Subcutaneous adipose tissue (tissue), 4 donors: Measurements from ENCODE around the gene MGA. TPM values are rescaled to one million over a fixed set of nuclear protein-coding genes. Genes with fewer than 3 reads are reported as not detected.

Experiments used
- total RNA-seq, 4 donors: library from RNA; depleted of rRNA; stranded (reverse); fragments of >200 nt; gene quantifications; one replicate each; pipeline ENCODE4 v1.1.0, GENCODE V29; 2016
- TF ChIP-seq, protein P1 (sequence below): fragments of 450-650 bp; IDR thresholded peaks from one replicate; pipeline ENCODE4 v1.5.1; 2016; ENCODE audit warnings: low read depth, mild to moderate bottlenecking, control low read depth, antibody characterized with exemption, moderate library complexity

Gene MGA
- total RNA-seq, 4 donors from 2014 or later: 29.1 to 43.4 (median 33.3) TPM

- TF ChIP-seq, protein P1, sequence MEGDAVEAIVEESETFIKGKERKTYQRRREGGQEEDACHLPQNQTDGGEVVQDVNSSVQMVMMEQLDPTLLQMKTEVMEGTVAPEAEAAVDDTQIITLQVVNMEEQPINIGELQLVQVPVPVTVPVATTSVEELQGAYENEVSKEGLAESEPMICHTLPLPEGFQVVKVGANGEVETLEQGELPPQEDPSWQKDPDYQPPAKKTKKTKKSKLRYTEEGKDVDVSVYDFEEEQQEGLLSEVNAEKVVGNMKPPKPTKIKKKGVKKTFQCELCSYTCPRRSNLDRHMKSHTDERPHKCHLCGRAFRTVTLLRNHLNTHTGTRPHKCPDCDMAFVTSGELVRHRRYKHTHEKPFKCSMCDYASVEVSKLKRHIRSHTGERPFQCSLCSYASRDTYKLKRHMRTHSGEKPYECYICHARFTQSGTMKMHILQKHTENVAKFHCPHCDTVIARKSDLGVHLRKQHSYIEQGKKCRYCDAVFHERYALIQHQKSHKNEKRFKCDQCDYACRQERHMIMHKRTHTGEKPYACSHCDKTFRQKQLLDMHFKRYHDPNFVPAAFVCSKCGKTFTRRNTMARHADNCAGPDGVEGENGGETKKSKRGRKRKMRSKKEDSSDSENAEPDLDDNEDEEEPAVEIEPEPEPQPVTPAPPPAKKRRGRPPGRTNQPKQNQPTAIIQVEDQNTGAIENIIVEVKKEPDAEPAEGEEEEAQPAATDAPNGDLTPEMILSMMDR: no peak
Observed at GRCh38 chr15:41669701-41670100, 9.5 kb downstream of the MGA start.

- TF ChIP-seq, protein P1: no peak
Observed at GRCh38 chr15:41671656-41672648, 11.7 kb downstream of the MGA start.

- TF ChIP-seq, protein P1: no peak
Observed at GRCh38 chr15:41675337-41675736, 15.1 kb downstream of the MGA start.

DNA sequence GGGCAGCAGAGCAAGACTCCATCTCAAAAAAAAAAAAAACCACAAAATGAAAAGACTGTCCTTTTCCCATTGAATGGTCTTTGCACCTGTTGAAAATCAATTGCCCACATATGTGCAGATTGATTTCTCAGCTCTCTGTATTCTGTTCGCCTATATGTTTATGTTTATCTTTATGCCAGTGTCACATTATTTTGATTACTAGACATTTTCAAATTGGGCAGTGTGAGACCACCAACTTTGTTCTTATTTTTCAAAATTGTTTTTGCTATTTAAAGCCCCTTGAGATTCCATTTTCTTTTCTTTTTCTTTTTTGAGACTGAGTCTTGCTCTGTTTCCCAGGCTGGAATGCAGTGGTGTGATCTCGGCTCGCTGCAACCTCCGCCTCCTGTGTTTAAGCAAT is 18.5 kb downstream of the MGA start:
- TF ChIP-seq, protein P1: no peak

GRCh38 chr15:41683955-41684354 is 23.8 kb downstream of the MGA start:
- TF ChIP-seq, protein P1: no peak

- TF ChIP-seq, protein P1: no peak
Observed at GRCh38 chr15:41688671-41689070, 28.5 kb downstream of the MGA start.

GRCh38 chr15:41689083-41689482 is 28.9 kb downstream of the MGA start:
- TF ChIP-seq, protein P1: no peak
